ENCODE data around the gene PDP2.
"Not testable (repeated sequence)": the region's sequence is repeated elsewhere in the genome, so short reads cannot be mapped to it uniquely, and the experiment has no call there.

Gene PDP2

GRCh38 chr16:66888647-66889615 is 8.6 kb downstream of the PDP2 start:
- no peak for DNase-seq

- no peak for DNase-seq
Measured at GRCh38 chr16:66889622-66890021, 9.3 kb downstream of the PDP2 start.

GRCh38 chr16:66890799-66891198 is 10.5 kb downstream of the PDP2 start:
- no peak for DNase-seq

GRCh38 chr16:66891360-66891759 is 11.0 kb downstream of the PDP2 start:
- no peak for DNase-seq

GRCh38 chr16:66891797-66892196 is 11.5 kb downstream of the PDP2 start:
- no peak for DNase-seq

GRCh38 chr16:66894055-66894454 is 13.7 kb downstream of the PDP2 start:
- no peak for DNase-seq

- peak; percentile 59 to 69 for DNase-seq
Measured at GRCh38 chr16:66894948-66895688, 14.8 kb downstream of the PDP2 start.

- DNase-seq, result no peak
Measured at GRCh38 chr16:66895689-66895979, 15.3 kb downstream of the PDP2 start.

GRCh38 chr16:66895999-66896398 is 15.7 kb downstream of the PDP2 start:
- no peak for DNase-seq

GRCh38 chr16:66896682-66897081 is 16.4 kb downstream of the PDP2 start:
- not testable (repeated sequence) for DNase-seq

- DNase-seq, result no peak
Measured at GRCh38 chr16:66898207-66898606, 17.9 kb downstream of the PDP2 start.

- DNase-seq, result no peak
Measured at GRCh38 chr16:66898933-66899309, 18.6 kb downstream of the PDP2 start.

- DNase-seq, result no peak
Measured at GRCh38 chr16:66899310-66899944, 19.1 kb downstream of the PDP2 start.

- DNase-seq, result no peak
Measured at GRCh38 chr16:66899945-66900710, 19.8 kb downstream of the PDP2 start.

- no peak for DNase-seq
Measured at GRCh38 chr16:66900721-66901441, 20.6 kb downstream of the PDP2 start.

GRCh38 chr16:66901626-66902025 is 21.3 kb downstream of the PDP2 start:
- no peak for DNase-seq

- DNase-seq, result no peak
Measured at GRCh38 chr16:66902648-66903543, 22.6 kb downstream of the PDP2 start.

GRCh38 chr16:66903544-66904427 is 23.5 kb downstream of the PDP2 start:
- DNase-seq, result no peak

GRCh38 chr16:66904428-66904845 is 24.1 kb downstream of the PDP2 start:
- no peak for DNase-seq
